HG02981 (cell line): ENCODE results near the gene LRRK2.

Experiments used
- ATAC-seq: cut with Tn5 transposase; IDR thresholded peaks from one replicate; pipeline ENCODE4 v1.9.1; 2021; ENCODE audit warnings: mild to moderate bottlenecking, moderate library complexity; ENCODE audit not compliant: unreplicated experiment

The LRRK2 gene

DNA sequence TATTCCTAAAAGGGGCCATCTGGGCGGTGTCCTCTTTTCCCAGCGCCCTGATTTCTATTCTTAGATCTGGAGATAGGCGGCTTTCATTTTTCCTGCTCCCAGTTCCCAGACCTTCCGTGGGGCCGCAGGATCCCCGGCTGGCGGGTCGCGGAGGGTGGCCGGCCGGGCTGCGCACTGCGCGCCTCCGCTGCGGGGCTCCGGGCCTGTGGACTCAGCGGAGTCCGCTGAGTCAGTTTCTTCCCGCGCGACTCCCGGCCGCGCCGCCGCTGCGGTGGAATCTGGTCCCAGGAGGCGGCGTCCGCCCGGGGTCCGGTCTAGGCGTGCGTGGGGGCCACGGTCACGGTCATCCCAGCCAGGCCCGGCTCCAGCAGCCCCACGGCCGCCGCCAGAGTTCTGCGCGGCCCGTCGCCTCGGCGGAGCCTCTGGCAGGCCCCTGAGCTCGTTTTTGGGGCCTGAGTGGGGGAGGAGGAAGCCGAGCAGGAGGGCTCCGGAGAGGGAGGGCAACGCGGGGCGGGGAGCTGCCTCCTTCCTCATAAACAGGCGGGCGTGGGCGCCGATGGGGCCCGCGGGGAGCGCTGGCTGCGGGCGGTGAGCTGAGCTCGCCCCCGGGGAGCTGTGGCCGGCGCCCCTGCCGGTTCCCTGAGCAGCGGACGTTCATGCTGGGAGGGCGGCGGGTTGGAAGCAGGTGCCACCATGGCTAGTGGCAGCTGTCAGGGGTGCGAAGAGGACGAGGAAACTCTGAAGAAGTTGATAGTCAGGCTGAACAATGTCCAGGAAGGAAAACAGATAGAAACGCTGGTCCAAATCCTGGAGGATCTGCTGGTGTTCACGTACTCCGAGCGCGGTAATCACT, at the start of gene LRRK2:
LRRK2 (plus strand) TSS at position 559 of the 853 bp plus-strand sequence; CDS start at position 694, 135 bp downstream.
- ATAC-seq = peak; percentile 50

DNA sequence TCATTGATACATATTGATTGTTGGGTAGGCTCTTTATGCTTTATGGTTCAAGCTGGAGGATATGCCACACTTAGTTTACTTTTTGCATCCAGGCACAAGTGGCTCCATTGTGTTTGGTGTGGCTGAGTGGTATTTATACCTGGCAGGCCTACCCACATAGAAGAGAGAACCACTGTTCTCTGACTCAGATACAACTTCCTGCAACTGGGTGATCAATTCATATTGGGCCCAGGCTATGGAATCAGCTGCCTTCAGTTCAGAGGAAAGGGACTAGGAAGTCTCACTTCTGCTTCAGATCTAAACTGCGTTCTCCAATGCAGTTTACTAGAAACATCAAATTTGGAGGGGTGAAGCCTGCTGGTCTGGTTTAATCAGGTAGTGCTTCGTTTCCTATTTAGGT, 49.8 kb upstream of the LRRK2 start:
- no peak for ATAC-seq

DNA sequence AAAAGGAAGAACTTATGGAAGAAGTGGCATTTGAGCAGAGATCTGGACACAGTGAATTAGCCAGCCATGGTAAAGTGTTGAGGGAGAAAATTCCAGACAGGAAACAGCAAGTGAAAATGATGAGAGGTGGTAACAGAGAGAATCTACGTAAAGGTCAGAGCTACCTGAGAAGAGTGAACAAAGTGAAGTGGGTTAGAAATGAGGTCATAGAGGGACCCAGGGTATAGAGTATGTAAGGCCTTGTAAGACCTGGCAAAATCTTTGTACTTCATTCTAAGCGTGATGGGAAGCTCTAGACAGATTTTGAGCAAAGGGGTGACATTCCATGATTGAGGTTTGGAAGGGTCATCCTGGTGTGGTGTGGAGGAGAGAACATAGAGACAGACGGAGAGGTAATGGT, 49.3 kb upstream of the LRRK2 start:
- no peak for ATAC-seq

DNA sequence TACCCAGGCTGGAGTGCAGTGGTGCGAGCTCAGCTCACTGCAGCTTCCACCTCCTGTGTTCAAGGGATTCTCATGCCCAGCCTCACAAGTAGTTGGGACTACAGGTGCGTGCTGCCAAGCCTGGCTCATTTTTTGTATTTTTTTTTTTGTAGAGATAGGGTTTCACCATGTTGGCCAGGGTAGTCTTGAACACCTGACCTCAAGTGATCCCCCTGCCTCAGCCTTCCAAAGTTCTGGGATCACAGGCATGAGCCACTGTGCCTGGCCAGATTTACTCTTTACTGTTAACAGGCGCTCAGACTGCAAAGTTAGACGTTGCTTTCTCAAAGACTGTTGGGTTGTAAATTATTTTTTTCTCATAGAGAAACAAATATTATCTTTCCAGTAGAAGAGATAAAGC, 46.1 kb upstream of the LRRK2 start:
- no peak for ATAC-seq

DNA sequence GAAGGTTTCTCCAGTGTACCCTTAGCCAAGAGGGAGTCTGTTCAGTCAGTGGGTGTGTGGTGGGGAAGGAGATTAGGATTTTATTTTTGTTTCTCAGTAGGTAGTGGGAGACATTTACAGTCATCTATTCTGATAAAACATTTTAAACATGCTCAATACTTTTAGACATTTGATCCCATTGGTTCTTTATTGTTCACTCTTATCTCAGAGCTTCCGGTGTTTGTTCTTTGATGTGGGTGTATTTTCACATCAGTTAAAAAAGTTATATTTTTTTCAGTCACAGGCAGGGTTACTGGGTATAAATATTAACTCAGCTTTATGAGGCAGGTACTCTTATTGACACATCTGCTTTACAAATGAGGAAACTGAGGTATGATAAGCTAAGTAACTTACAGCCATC, 43.3 kb upstream of the LRRK2 start:
- no peak for ATAC-seq

DNA sequence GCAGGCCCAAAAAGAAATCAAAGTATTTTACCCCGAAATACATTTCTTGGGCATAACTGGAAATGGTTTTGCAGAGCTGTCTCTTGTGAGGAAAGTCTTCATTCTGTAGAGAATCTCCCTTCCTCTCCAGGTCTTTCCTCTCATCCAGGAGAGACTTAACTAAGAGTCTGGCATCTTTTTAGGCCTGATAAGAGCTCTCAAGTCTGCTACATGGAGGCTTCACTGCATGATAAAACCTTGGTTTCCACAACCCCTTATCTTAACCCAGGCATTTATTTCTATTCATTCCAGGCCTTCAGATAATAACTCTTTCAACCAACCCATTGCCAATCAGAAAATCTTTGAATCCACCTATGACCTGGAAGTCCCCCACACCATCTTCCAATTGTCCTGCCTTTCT, 41.1 kb upstream of the LRRK2 start:
- ATAC-seq = no peak

DNA sequence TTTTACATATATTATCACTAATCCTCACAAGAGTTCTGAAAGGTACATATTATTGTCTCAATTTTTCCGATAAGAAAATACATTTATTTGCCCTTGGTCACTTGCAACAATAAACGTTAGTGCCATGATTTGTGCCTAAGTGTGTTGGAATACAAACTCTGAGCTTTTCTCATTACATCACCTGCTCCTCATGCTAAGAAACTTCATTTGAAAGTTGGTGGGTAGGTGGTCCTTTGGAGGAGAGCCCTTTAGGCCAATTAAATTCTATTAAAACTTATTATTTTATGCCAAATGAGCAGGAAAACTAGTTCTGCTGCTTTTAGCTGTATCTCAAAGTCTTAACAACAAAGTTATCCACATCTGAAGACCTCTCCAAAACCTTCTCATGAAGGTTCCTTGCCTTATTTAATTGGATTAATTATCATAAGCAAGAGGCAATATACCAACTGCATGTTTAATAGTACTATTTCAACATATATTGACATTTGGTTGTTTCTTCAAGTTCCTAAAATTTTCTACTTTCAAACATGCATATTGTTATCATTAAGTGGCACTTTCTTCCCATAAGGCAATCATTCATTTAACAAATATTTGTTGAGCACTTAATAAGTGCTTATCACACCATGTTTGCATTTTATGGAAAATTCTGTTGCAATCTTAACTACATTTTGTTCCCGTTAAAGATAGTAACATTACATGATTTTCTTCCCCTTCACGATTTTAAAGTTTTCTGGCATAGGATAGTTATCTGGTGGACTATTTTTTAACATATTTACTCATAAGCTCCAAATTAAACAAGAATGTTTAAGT, 40.1 kb upstream of the LRRK2 start:
- no peak for ATAC-seq

DNA sequence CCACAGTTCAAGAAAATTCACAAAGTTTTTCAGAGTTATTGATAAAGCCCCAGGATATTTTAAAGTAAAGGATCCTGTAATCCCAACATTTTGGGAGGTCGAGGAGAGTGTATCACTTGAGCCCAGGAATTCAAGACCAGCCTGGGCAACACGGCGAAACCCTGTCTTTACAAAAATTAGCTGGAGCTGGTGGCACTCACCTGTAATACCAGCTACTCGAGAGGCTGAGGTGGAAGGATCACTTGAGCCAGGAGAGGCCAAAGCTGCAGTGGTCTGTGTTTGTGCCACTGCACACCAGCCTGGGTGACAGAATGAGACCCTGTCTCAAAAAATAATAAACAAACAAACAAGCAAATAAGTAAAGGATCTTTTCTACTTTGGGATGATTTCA, 39.5 kb upstream of the LRRK2 start:
- ATAC-seq = no peak

DNA sequence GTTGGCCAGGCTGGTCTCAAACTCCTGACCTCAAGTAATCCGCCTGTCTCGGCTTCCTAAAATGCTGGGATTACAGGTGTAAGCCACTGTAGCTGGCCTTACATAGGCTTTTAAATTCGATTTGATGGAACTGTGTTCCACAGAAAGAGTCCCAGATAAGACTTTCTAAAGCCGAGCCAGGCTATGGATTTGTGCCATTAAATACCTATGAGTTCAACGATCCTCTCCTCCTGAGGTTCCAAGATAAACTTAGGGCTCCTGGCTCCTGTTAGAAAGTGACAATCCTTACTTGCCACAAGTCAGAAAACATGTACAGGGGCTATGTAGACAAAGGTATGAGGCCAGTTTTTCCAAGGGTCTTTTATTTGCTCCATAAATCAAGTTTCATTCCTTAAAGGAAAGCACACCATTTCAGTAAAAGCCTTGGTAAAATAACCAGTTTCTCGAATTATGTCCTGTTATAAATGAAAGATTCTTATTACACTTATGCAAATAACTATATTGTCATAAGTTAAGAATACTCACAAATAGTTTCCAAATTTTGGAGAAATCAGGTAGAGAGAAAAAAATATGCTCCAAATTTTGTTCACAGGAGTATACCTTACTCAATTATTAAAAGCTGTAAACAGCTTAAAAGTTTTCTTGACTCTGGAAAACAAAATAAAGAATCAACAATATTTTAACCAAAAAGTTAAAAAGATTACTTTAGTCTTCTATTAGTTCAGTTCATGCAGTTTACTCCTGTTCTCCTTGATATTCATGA, 36.1 kb upstream of the LRRK2 start:
- no peak for ATAC-seq

DNA sequence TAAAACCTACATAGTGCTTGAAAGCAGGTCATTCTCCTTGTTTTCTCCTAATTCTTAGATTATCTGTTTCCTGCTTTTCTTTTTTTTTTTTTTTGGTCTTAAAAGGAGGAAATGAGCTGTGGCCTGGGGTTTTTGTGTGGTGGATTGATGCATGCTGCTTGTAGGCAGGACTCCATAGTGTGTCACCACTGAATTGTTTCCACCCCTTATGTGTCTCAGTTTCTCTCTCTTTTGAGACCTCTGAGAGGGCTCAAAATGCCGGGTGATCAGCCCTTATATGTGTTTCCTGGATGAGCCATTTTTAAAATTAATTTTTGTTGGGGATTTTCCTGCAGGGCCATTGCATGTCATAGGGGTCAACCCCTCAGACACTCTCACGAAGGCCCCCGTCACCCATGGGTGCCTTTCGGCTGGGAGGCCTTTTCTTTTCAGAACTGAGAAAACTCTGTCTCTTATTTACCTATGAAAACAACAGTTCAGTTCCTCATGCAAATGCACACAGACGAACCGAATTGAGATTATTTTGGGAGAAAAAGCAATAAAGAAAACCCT, 32.0 kb upstream of the LRRK2 start:
- ATAC-seq = peak; percentile 99

DNA sequence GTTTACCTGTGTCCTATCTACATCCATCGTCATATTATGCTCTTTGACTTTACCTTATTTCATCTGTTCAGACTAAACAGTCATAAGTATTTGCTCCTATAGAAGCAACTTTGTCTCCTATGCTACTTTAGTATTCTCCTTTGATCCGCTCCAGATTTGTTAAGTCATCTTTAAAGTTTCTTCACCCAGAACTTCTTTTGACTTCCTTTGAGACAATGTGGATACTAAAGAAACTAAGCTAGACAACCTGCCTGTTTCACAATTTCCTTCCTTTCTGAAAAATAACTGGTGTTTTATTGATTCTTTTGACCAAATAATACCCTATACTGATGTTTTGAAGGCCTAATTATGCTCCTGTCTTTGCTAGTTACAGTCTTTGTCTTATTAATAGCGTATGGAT, 30.0 kb upstream of the LRRK2 start:
- ATAC-seq = no peak

DNA sequence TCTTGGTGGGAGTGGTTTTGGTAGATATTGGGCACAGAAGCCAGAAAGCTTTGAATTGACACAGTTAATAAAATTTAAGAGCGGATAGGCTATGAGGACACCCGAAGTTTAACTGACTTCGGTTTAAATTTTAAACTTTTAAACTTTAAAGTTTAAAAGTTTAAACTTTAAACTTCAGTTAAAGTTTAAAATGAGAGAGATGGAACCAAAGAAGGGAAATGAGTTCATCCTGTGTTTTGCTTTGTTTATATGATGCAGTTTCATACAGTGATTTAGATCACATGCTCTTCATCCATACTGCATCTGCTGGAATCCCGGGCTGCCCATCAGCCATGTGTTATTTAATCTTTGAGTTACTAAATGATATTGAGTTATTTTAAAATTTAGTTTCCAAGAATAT, 27.2 kb upstream of the LRRK2 start:
- ATAC-seq = no peak

DNA sequence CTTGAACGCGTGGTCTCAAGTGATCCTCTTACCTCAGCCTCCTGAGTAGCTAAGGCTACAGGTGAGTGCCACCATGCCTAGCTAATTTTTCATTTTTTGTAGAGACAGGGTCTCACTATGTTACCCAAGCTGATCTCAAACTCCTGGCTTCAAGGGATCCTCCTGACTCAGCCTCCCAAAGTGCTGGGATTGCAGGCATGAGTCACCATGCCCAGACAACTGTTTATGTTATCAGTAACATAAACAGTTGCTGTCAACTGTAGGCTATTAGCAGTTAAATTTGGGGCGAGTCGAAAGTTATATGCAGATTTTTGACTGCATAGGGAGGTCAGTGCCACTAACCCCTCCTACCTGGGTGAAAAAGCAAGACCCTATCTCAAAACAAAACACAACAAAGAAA, 26.2 kb upstream of the LRRK2 start:
- ATAC-seq = no peak

DNA sequence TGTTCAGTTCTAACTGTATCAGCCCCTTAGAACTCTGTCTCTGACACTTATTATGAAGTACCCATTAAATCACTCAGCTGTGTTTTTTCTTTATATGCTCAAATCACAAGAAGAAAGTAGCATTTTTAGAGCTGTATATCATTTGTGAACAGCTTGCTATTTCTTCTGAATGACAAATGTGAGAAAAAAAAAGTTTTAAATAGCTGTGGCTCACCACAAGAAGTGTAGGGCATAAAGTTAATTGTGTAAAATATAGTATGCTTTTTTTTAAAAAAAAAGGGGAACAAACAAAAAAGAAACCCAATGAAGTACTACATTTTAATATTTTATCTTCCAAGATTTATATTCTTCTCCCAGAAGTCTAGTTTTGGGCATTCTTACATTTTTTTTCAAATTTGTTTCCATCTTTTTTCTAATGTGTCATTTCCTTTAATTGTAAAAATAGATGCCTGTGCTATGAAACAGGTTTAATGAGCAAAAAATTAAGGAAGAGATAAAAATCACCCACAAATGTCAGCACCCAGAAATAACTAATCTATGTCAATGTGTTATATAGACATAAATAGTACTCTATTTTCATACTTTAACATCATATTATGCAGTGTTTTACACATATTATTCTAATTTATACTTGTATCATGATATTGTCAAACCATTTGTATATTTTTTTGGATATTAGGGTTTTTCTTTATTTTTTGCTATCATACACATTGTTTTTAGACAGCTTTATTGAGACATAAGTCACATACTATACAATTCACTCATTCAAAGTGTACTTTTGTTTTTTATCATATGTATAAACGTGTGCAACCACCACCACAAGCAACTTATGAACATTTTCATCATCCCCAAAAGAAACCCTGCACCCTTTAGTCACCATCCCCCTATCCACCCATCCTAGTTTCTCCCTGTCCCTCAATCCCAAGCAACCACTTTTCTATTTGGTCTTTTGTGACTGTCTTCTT, 22.4 kb upstream of the LRRK2 start:
- peak; percentile 73 for ATAC-seq

DNA sequence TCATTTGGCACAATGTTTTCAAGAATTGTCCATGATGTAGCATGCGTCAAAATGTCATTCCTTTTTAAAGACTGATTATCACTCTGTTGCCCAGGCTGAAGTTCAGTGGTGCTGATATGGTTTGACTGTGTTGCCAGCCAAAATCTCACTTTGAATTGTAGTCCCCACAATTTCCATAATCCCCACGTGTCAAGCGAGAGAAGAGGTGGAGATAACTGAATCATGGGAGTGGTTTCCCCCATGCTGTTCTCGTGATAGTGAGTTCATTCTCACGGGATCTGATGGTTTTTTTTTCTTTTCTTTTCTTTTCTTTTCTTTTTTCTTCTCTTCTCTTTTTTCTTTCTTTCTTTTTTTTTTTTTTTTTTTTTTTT, 21.8 kb upstream of the LRRK2 start:
- ATAC-seq = no peak

DNA sequence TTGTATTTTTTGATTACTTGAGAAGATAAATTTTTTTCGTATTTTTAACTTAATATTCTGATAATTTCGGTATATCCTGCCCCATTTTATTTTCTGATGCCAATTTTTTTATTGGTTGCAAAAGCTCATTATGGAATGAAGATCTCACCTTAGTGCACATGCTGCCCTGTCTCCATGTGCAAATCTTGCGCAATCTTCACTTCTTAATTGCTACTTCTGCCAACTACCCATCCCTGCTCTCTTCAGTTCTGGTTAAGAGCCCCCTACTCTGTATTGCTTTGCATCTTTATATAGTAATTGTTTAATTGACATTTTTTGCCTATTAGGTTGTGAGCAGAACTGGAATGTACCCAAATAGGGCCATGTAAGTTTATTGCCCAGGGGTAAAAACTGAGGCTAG, 20.5 kb upstream of the LRRK2 start:
- ATAC-seq = no peak

DNA sequence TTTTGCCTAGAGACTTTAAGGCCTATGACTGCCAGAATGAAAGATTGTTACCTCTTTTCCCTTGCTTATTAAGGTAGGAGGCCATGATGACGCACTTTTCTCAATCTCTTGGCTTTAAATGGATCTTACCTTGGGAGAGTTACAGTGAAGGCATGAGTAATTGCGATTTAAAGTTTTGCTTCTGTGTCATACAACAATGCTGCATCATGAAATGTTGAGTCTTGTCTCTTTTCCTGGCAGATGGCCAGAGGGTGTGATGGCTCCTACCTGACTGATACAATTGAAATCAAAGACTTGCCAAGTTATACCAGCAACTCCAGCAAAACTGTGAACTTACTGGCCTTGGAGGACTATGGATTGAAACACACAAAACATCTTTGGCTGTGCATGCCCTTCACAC, 17.2 kb upstream of the LRRK2 start:
- ATAC-seq = no peak

DNA sequence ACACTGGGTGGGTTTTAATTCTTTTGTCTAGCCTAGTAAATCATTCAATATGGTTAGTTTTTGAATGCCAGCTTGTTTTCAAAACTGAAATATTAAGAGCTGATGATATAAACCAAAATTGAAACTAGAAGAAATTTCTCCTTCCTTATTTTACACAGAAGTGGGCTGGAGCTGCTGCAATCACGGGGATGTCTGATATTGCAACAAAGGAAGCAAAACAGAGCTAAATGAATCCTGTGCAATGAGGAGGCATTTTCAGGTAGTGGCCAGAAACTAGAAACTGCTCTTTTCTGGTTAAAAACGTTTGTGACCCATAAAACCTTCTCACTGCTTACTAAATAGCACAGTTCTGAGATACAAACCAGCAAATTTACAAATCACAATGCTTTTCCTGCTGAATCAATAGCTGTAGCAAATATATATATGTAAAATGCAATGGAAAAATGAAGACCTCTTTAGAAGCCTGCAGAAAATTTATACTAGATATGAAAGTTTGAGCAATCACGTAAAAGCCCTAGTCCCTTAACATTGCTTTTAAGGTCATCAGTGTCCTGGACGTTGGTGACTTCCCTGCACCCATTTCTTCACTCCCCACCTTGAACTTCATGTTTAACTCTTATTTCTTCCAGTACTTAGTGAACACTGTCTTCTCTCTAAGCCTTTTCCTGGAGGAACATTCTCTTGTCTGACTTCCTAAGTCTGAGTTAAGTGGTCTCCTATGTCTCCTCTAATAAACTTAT, 15.9 kb upstream of the LRRK2 start:
- ATAC-seq = peak; percentile 94

DNA sequence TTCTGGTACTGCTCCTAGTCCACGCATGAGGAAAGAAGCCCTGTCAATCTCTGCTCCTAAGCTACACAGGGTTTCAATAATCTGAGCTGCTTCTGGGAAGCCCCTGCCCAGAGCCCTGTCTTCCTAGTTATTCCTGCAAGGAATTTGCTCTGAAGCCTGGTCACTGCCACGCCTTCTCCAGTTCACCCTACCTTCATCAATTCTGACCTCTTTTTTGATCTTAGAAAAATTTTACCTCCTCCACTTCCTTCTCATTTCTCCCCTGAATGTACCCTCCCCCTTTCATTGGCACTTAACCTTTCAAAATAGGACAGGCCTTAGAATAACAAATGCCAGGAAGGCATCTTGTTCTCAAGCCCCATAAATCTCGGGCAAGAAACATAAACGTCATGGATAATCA, 14.9 kb upstream of the LRRK2 start:
- no peak for ATAC-seq
